Measurements from ENCODE around the gene SCAMP4. TPM values are rescaled to one million over a fixed set of nuclear protein-coding genes. Genes with fewer than 3 reads are reported as not detected.
A peak's percentile ranks its signal among the peaks of the same experiment; 100 is the strongest.

Gene SCAMP4
- total and polyA plus RNA-seq, 2 experiments from 2014 or later, result 53.7 to 62.5 TPM

GRCh38 chr19:1909761-1910080 is 4.5 kb downstream of the SCAMP4 start:
- H3K4me1 ChIP-seq (ENCODE audit: low read depth), result no peaks in the 10 kb centered on the region
- TF ChIP-seq, protein P1, sequence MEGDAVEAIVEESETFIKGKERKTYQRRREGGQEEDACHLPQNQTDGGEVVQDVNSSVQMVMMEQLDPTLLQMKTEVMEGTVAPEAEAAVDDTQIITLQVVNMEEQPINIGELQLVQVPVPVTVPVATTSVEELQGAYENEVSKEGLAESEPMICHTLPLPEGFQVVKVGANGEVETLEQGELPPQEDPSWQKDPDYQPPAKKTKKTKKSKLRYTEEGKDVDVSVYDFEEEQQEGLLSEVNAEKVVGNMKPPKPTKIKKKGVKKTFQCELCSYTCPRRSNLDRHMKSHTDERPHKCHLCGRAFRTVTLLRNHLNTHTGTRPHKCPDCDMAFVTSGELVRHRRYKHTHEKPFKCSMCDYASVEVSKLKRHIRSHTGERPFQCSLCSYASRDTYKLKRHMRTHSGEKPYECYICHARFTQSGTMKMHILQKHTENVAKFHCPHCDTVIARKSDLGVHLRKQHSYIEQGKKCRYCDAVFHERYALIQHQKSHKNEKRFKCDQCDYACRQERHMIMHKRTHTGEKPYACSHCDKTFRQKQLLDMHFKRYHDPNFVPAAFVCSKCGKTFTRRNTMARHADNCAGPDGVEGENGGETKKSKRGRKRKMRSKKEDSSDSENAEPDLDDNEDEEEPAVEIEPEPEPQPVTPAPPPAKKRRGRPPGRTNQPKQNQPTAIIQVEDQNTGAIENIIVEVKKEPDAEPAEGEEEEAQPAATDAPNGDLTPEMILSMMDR (IDR thresholded peaks at IDR 0.05; ENCODE audit: low read depth, low read length), result no peak

DNA sequence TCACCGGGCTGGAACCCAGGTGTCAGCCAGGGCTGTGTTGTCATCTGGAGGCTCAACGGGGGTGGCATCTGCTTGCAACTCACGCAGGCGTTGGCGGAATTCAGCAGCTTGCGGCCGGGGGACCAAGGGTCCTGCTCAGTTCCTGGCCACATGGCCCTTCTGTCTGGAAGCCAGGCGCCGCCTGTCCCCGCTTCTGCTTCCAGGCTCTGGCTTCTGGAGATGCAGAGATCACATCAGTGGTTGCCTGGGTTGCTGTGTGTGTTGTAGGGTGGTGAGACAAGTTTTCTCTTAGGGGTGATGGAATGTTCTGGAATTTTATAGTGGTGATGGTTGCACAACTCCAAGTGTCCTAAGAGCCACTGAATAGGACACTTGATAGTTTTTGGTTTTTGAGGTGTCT is 5.0 kb downstream of the SCAMP4 start:
- Histone ChIP-seq H3K9me3 (ENCODE audit: low read depth) (no peaks in the 10 kb centered on the region), H3K4me1 (ENCODE audit: low read depth) (no peaks in the 10 kb centered on the region), H3K36me3 (peaks cover 2% of the 10 kb centered on the region), H3K27ac (no peak overlapping the region), H3K27me3 (no peaks in the 10 kb centered on the region), H3K4me3 (no peak overlapping the region)
- TF ChIP-seq, protein P1 (IDR thresholded peaks at IDR 0.05; ENCODE audit: low read depth, low read length), result no peak
- DNase-seq (ENCODE audit: low read depth in 1 of 2, low spot score in 1 of 2), result peak in 1 of 2 donors; percentile 26

More at GRCh38 chr19:1909761-1910080, 4.5 kb downstream of the SCAMP4 start:
- Histone ChIP-seq H3K9me3 (ENCODE audit: low read depth) (no peaks in the 10 kb centered on the region), H3K27ac (no peak overlapping the region), H3K27me3 (no peaks in the 10 kb centered on the region), H3K4me3 (no peak overlapping the region), H3K36me3 (peaks cover 2% of the 10 kb centered on the region)
- DNase-seq (ENCODE audit: low read depth in 1 of 2, low spot score in 1 of 2), result no peak

GRCh38 chr19:1911098-1911497 is 5.9 kb downstream of the SCAMP4 start:
- H3K4me1 ChIP-seq (ENCODE audit: low read depth), result no peaks in the 10 kb centered on the region
- no peak overlapping the region for H3K27ac ChIP-seq
- H3K27me3 ChIP-seq, result no peaks in the 10 kb centered on the region
- H3K36me3 ChIP-seq, result peaks cover 2% of the 10 kb centered on the region
- DNase-seq (ENCODE audit: low read depth in 1 of 2, low spot score in 1 of 2), result no peak
- H3K9me3 ChIP-seq (ENCODE audit: low read depth), result no peaks in the 10 kb centered on the region
- TF ChIP-seq, protein P1 (IDR thresholded peaks at IDR 0.05; ENCODE audit: low read depth, low read length), result no peak
- H3K4me3 ChIP-seq, result no peak overlapping the region

- TF ChIP-seq, protein P1 (IDR thresholded peaks at IDR 0.05; ENCODE audit: low read depth, low read length), result no peak
Observed at GRCh38 chr19:1911995-1912394, 6.8 kb downstream of the SCAMP4 start.

DNA sequence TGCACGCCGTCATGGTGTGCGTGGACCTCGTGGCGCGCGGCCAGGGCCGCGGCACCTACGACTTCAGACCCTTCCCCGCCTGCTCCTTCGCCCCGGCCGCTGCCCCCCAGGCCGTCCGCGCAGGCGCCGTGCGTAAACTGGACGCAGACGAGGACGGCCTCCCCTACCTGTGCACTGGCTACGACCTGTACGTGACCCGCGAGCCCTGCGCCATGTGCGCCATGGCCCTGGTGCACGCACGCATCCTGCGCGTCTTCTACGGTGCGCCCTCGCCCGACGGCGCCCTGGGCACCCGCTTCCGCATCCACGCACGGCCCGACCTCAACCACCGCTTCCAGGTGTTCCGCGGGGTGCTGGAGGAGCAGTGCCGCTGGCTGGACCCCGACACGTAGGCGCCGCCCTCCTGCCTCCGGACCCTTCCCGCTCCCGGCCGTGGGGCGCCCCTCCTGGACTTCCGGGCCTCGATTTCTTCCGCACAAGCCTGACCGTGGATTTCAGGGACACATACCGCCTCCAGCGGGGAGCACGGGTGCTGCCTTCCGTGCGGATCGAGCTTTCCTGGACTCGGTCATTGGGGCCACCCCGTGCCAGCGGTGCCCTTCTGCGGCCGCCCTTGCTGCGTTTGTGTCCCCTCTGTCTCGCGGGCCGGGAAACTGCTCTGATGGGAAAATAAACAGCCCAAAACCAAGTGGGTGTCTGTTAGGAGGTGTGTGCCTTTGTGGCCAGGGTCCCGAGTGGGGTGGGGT is 7.7 kb downstream of the SCAMP4 start:
- Histone ChIP-seq H3K27me3 (no peaks in the 10 kb centered on the region), H3K9me3 (ENCODE audit: low read depth) (no peaks in the 10 kb centered on the region), H3K4me3 (no peak overlapping the region), H3K36me3 (peaks cover 2% of the 10 kb centered on the region), H3K27ac (no peak overlapping the region), H3K4me1 (ENCODE audit: low read depth) (no peaks in the 10 kb centered on the region)
- DNase-seq (ENCODE audit: low read depth in 1 of 2, low spot score in 1 of 2), result no peak
- TF ChIP-seq, protein P1 (IDR thresholded peaks at IDR 0.05; ENCODE audit: low read depth, low read length), result no peak

More at GRCh38 chr19:1911995-1912394, 6.8 kb downstream of the SCAMP4 start:
- Histone ChIP-seq H3K4me3 (no peak overlapping the region), H3K27ac (no peak overlapping the region), H3K9me3 (ENCODE audit: low read depth) (no peaks in the 10 kb centered on the region), H3K4me1 (ENCODE audit: low read depth) (no peaks in the 10 kb centered on the region), H3K27me3 (no peaks in the 10 kb centered on the region), H3K36me3 (peaks cover 2% of the 10 kb centered on the region)
- no peak for DNase-seq (ENCODE audit: low read depth in 1 of 2, low spot score in 1 of 2)
